Measurements from ENCODE around the gene ERGIC3. TPM values are rescaled to one million over a fixed set of nuclear protein-coding genes. Genes with fewer than 3 reads are reported as not detected.

Gene ERGIC3
- total and polyA plus RNA-seq, 2 of the 4 experiments (the other 2 are of a cell fraction) = 434 to 438 TPM

GRCh38 chr20:35511814-35512420 is 30.0 kb upstream of the ERGIC3 start:
- H3K23ac ChIP-seq (ENCODE audit: low read depth, low read length) = no peak overlapping the region
- POLR2A ChIA-PET (ENCODE audit: unreplicated experiment) = no interaction called here
- no peak overlapping the region for H4K8ac ChIP-seq (ENCODE audit: low read depth in 2 of 2, low read length in 2 of 2)
- peaks cover 18% of the 10 kb centered on the region for H3K9me1 ChIP-seq (ENCODE audit: insufficient read depth, low read length)
- H3K4ac ChIP-seq (ENCODE audit: low read depth, low read length) = no peak overlapping the region
- dilution Hi-C loops (cut with HindIII; ENCODE audit: low sequenced_read_pairs, unreplicated experiment) = no loop called here
- H4K5ac ChIP-seq (ENCODE audit: low read depth, low read length) = no peak overlapping the region
- peaks cover 11% of the 10 kb centered on the region for H3K4me1 ChIP-seq (ENCODE audit: control insufficient read depth, insufficient read depth, low read length)
- BruUV-seq (replicated peaks) = no TSS peak
- peaks cover 33% of the 10 kb centered on the region for H4K20me1 ChIP-seq (ENCODE audit: insufficient read depth, low read length)
- H2BK20ac ChIP-seq (ENCODE audit: low read depth, low read length) = no peak overlapping the region
- no peak overlapping the region for H3K56ac ChIP-seq (ENCODE audit: extremely low read depth, insufficient read depth, low read length)
- H4K91ac ChIP-seq (ENCODE audit: insufficient read depth, low read depth, low read length) = no peak overlapping the region
- H3K9ac ChIP-seq (ENCODE audit: low read depth, low read length) = no peak overlapping the region
- H3K79me1 ChIP-seq (ENCODE audit: low read depth in 1 of 2, low read length in 2 of 2) = peaks cover 0 to 10% of the 10 kb centered on the region in 2 experiments; a peak in 1 of 4 replicates
- no peak overlapping the region for H2AK5ac ChIP-seq (ENCODE audit: low read depth, low read length)
- DNase-seq (peak; percentile 47), ATAC-seq (ENCODE audit: low read depth) (peak; percentile 46)
- no peak overlapping the region for H3K14ac ChIP-seq (replicated peaks; ENCODE audit: low read depth, low read length)
- H3K18ac ChIP-seq (ENCODE audit: low read depth, low read length) = no peak overlapping the region
- CTCF ChIA-PET = no interaction called here
- H3K27ac ChIP-seq (ENCODE audit: insufficient read depth, low read length) = no peak overlapping the region
- H3K27me3 ChIP-seq (ENCODE audit: control insufficient read depth, insufficient read depth, low read length) = no peaks in the 10 kb centered on the region
- no peak overlapping the region for H2AFZ ChIP-seq (replicated peaks; ENCODE audit: low read length, poor library complexity)
- TF ChIP-seq RAD21 (IDR thresholded peaks at IDR 0.05; ENCODE audit: low read length) (peak; percentile 71), CTCF (conservative IDR thresholded peaks at IDR 0.05; ENCODE audit: low read depth, low read length) (peak; percentile 62), SMC3 (IDR thresholded peaks at IDR 0.05; ENCODE audit: low read depth, low read length) (peak; percentile 38), NFE2L2 (IDR thresholded peaks at IDR 0.05; ENCODE audit: low read depth, low read length) (no peak)
- H3K36me3 ChIP-seq (ENCODE audit: control insufficient read depth, insufficient read depth, low read length) = peaks cover 43% of the 10 kb centered on the region
- no peak overlapping the region for H2BK120ac ChIP-seq (ENCODE audit: low read depth, low read length)
- no peak overlapping the region for H3K4me3 ChIP-seq (ENCODE audit: insufficient read depth, low read depth, low read length)
- WGBS, 2 experiments (ENCODE audit: extremely low coverage in 2 of 2, insufficient read length in 1 of 2) = 83% methylated on average over 1 of the region's 2 CpGs; no CpG with 5 or more reads in 1 of the 2 experiments
- intact Hi-C loops (cut with micrococcal nuclease) = loop anchor here (2.0 to 10.0 kb wide), 3 partner anchors 103 to 187 kb away; partner anchors contain the start of genes CPNE1, NFS1, RBM12 and ROMO1
- no peak overlapping the region for H2AK9ac ChIP-seq (replicated peaks; ENCODE audit: low read depth, low read length, poor library complexity)
- no peaks in the 10 kb centered on the region for H3K9me3 ChIP-seq (ENCODE audit: control insufficient read depth, insufficient read depth, low read length)
- H2BK5ac ChIP-seq (ENCODE audit: low read depth, low read length, poor library complexity, severe bottlenecking) = no peak overlapping the region
- in situ Hi-C loops (cut with MboI; ENCODE audit: low sequenced_read_pairs) = loop anchor here (25.0 kb wide), 1 partner anchor 400 kb away; no protein-coding TSS in a partner anchor
- no peak overlapping the region for H3K4me2 ChIP-seq (ENCODE audit: low read depth, low read length)
- H2BK15ac ChIP-seq (ENCODE audit: low read depth, low read length) = no peak overlapping the region

Data from IMR-90 (cell line).